Measurements from ENCODE around the gene EMILIN1. TPM values are rescaled to one million over a fixed set of nuclear protein-coding genes. Genes with fewer than 3 reads are reported as not detected.
A peak's percentile ranks its signal among the peaks of the same experiment; 100 is the strongest.

EMILIN1 gene
- total RNA-seq, 1 donor = 137 TPM

DNA sequence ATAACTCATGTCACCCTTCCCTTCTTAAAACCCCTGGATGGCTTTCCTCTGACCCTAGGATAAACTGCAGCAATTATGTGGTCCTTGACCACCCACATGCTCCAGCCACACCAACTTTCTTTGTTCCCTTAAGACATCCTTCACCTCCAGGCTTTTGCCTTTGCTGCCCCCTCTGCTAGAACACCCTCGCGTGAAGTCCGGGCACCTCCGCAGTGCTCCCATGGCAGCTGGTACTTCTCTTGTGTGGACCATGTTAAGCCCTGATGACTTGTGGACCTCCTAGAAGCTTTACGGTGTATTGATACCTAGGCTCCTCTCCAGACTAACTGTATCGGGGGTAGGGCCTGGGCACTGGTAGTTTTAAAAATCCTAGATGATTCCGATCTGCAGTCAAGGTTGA lies 44.4 kb downstream of the EMILIN1 start:
- H3K36me3 ChIP-seq (ENCODE audit: insufficient read depth, low read length) = no peaks in the 10 kb centered on the region
- H3K4me2 ChIP-seq (ENCODE audit: insufficient read depth, low read length) = no peak overlapping the region
- H4K20me1 ChIP-seq (ENCODE audit: insufficient read depth, low read length) = no peaks in the 10 kb centered on the region
- no peak overlapping the region for H3K4me3 ChIP-seq (ENCODE audit: insufficient read depth, low read length)
- peaks cover 40% of the 10 kb centered on the region for H3K27me3 ChIP-seq (ENCODE audit: insufficient read depth, low read length)
- no peaks in the 10 kb centered on the region for H3K9me3 ChIP-seq (ENCODE audit: low read depth, low read length)
- H3K79me2 ChIP-seq (ENCODE audit: insufficient read depth, low read length) = no peaks in the 10 kb centered on the region
- no peak overlapping the region for H2AFZ ChIP-seq (ENCODE audit: low read length)
- DNase-seq (ENCODE audit: insufficient read length, low spot score, missing footprints) = no peak
- TF ChIP-seq, protein P1, sequence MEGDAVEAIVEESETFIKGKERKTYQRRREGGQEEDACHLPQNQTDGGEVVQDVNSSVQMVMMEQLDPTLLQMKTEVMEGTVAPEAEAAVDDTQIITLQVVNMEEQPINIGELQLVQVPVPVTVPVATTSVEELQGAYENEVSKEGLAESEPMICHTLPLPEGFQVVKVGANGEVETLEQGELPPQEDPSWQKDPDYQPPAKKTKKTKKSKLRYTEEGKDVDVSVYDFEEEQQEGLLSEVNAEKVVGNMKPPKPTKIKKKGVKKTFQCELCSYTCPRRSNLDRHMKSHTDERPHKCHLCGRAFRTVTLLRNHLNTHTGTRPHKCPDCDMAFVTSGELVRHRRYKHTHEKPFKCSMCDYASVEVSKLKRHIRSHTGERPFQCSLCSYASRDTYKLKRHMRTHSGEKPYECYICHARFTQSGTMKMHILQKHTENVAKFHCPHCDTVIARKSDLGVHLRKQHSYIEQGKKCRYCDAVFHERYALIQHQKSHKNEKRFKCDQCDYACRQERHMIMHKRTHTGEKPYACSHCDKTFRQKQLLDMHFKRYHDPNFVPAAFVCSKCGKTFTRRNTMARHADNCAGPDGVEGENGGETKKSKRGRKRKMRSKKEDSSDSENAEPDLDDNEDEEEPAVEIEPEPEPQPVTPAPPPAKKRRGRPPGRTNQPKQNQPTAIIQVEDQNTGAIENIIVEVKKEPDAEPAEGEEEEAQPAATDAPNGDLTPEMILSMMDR (IDR thresholded peaks at IDR 0.05; ENCODE audit: extremely low read depth, low read depth, low read length) = no peak
- no peak overlapping the region for H3K27ac ChIP-seq (ENCODE audit: low read depth, low read length)
- H3K4me1 ChIP-seq (ENCODE audit: insufficient read depth, low read length) = peaks cover 3% of the 10 kb centered on the region

DNA sequence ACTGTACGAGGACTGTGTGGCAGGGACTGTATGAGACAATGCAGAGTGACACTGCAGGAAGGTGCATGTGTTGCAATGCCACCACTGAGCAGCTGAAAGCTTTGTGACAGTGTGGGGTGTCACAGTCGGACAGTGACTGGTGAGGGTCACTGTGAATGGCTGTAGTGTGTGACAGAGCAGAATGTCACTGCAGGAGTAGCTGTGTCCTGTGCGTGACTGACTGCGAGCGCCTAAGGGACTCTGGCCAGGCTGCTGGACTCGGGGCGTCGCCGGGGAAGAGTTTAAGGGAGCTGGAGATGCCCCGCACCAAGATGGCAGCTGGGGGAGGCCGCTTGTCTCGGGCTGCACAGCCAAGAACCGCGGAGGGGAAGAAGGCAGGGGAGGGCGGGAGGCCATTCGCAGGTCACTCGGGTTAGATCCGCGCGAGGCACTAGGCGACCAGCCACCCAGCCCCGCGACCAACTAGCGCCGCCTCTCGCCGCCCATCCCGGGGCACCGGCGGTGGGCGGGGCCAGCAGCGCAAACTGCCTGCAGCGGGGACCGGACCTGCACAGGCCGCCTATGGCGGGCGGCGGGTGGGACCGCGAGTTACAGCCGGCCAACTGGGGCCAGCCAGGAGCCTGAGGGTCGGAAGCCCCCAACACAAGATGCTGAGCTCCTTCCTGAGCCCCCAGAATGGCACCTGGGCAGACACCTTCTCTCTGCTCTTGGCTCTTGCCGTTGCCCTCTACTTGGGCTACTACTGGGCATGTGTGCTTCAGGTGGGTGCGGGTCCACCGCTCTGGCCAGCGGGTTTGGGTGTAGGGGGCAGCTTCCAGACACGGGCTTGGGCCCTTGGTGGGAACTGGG lies 45.1 kb downstream of the EMILIN1 start, which contains the start of gene ABHD1:
Gene ABHD1, plus strand, starts transcription at position 514 of the 849 bp plus-strand sequence. Its CDS starts 134 bp downstream, at position 648.
- no peaks in the 10 kb centered on the region for H3K9me3 ChIP-seq (ENCODE audit: low read depth, low read length)
- H4K20me1 ChIP-seq (ENCODE audit: insufficient read depth, low read length) = no peaks in the 10 kb centered on the region
- H3K36me3 ChIP-seq (ENCODE audit: insufficient read depth, low read length) = no peaks in the 10 kb centered on the region
- TF ChIP-seq, protein P1 (IDR thresholded peaks at IDR 0.05; ENCODE audit: extremely low read depth, low read depth, low read length) = no peak
- no peaks in the 10 kb centered on the region for H3K79me2 ChIP-seq (ENCODE audit: insufficient read depth, low read length)
- peak within 1 kb of the TSS; percentile 76 for H3K4me2 ChIP-seq (ENCODE audit: insufficient read depth, low read length)
- peaks cover 3% of the 10 kb centered on the region for H3K4me1 ChIP-seq (ENCODE audit: insufficient read depth, low read length)
- peak; percentile 95 for DNase-seq (ENCODE audit: insufficient read length, low spot score, missing footprints)
- peak within 1 kb of the TSS; percentile 90 for H2AFZ ChIP-seq (ENCODE audit: low read length)
- peaks cover 33% of the 10 kb centered on the region for H3K27me3 ChIP-seq (ENCODE audit: insufficient read depth, low read length)
- peak within 1 kb of the TSS; percentile 73 for H3K4me3 ChIP-seq (ENCODE audit: insufficient read depth, low read length)
- no peak within 1 kb of the TSS for H3K27ac ChIP-seq (ENCODE audit: low read depth, low read length)

DNA sequence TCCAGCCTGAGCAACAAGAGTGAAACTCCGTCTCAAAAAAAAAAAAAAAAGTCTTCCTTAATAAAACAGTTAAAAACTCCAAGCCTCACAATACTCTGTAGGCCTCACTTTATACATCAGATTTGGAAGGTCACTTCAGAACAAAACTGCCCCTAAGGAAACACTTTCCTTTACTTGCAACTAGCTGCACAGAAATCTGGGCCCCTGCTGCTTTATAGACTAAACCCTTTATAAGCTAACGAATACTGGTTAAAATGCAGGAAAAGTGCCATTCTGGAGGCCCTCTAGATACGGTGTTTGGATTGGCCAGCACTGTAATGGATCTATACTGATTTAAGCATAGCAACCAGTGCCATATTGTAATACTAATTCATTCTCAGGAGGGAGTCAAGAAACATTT lies 46.7 kb downstream of the EMILIN1 start:
- Histone ChIP-seq H3K4me1 (ENCODE audit: insufficient read depth, low read length) (peaks cover 3% of the 10 kb centered on the region), H3K4me3 (ENCODE audit: insufficient read depth, low read length) (no peak overlapping the region), H3K4me2 (ENCODE audit: insufficient read depth, low read length) (no peak overlapping the region), H3K79me2 (ENCODE audit: insufficient read depth, low read length) (no peaks in the 10 kb centered on the region), H2AFZ (ENCODE audit: low read length) (no peak overlapping the region), H3K27me3 (ENCODE audit: insufficient read depth, low read length) (peaks cover 23% of the 10 kb centered on the region), H3K9me3 (ENCODE audit: low read depth, low read length) (no peaks in the 10 kb centered on the region), H4K20me1 (ENCODE audit: insufficient read depth, low read length) (no peaks in the 10 kb centered on the region), H3K36me3 (ENCODE audit: insufficient read depth, low read length) (peaks cover 9% of the 10 kb centered on the region), H3K27ac (ENCODE audit: low read depth, low read length) (no peak overlapping the region)
- no peak for DNase-seq (ENCODE audit: insufficient read length, low spot score, missing footprints)
- TF ChIP-seq, protein P1 (IDR thresholded peaks at IDR 0.05; ENCODE audit: extremely low read depth, low read depth, low read length) = no peak

DNA sequence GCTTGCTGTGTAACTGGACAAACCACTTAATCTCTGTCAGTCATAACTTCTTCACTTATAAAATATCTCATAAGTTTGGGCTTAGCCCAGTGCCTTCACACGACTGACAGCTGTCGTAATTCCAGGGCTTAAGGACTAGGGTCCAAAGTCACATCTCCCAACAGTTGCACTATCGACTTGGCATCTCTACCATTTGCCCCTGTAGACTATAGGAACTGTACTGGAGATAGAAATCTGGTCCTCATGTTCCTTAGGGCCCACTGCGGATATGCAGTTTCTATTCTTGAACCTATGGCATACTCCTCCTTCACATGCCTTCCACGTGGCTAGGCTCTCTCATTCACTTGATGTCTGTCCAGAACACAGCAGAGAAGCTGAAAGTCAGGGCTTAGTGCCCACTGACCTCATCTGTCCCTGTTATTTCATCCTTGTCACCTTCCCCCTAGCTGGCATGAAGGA lies 47.9 kb downstream of the EMILIN1 start:
- no peak for DNase-seq (ENCODE audit: insufficient read length, low spot score, missing footprints)
- H3K27ac ChIP-seq (ENCODE audit: low read depth, low read length) = no peak overlapping the region
- TF ChIP-seq, protein P1 (IDR thresholded peaks at IDR 0.05; ENCODE audit: extremely low read depth, low read depth, low read length) = no peak
- no peak overlapping the region for H3K4me3 ChIP-seq (ENCODE audit: insufficient read depth, low read length)
- peaks cover 19% of the 10 kb centered on the region for H3K36me3 ChIP-seq (ENCODE audit: insufficient read depth, low read length)
- peaks cover 13% of the 10 kb centered on the region for H3K27me3 ChIP-seq (ENCODE audit: insufficient read depth, low read length)
- no peak overlapping the region for H2AFZ ChIP-seq (ENCODE audit: low read length)
- no peaks in the 10 kb centered on the region for H3K9me3 ChIP-seq (ENCODE audit: low read depth, low read length)
- peaks cover 3% of the 10 kb centered on the region for H3K4me1 ChIP-seq (ENCODE audit: insufficient read depth, low read length)
- H3K79me2 ChIP-seq (ENCODE audit: insufficient read depth, low read length) = no peaks in the 10 kb centered on the region
- H3K4me2 ChIP-seq (ENCODE audit: insufficient read depth, low read length) = no peak overlapping the region
- H4K20me1 ChIP-seq (ENCODE audit: insufficient read depth, low read length) = peaks cover under 1% of the 10 kb centered on the region

Data from osteoblast (primary cell).